HEK293 (cell line): ENCODE measurements around the gene ELMO1.

ENCODE experiments used
- CTCF ChIA-PET: fragments of 350-600 bp; formaldehyde crosslinking; extraction: SDS; loops from one replicate; lab custom pipeline; 2021; ENCODE audit warnings: antibody characterized with exemption; lab: Yijun Ruan, JAX
- POLR2A ChIA-PET: fragments of 300-600 bp; formaldehyde crosslinking; extraction: SDS; loops from one replicate; lab custom pipeline; 2020; ENCODE audit warnings: antibody characterized with exemption, inconsistent platforms; lab: Yijun Ruan, JAX
- H3K27ac ChIP-seq: fragments of 200-500 bp; sonication (Bioruptor generic); 2 replicates; pipeline ENCODE4 v1.5.1; 2014; ENCODE audit warnings: low read depth, low read length, control low read depth, inconsistent platforms; ENCODE audit errors: extremely low read depth
- H3K36me3 ChIP-seq, 2 experiments: fragments of 200-500 bp in 1 of 2; sonication (Bioruptor generic) in 1 of 2; 1 replicate in 1 of 2; 2 replicates in 1 of 2; pipeline ENCODE4 v1.5.1; 2014 to 2017; ENCODE audit warnings: inconsistent platforms in 2 of 2, low read length in 2 of 2; ENCODE audit not compliant: control insufficient read depth in 2 of 2, insufficient read depth in 1 of 2
- H3K4me1 ChIP-seq: fragments of 200-500 bp; sonication (Bioruptor generic); 2 replicates; pipeline ENCODE4 v1.5.1; 2014; ENCODE audit warnings: mild to moderate bottlenecking, low read length, inconsistent platforms; ENCODE audit not compliant: control insufficient read depth, insufficient read depth
- H3K4me3 ChIP-seq: 2 replicates; pipeline ENCODE4 v1.5.1; 2011; ENCODE audit warnings: low read depth, mild to moderate bottlenecking, control low read depth, low read length, moderate library complexity
- H3K9me3 ChIP-seq: fragments of 200-500 bp; sonication (Bioruptor generic); 2 replicates; pipeline ENCODE4 v1.5.1; 2014; ENCODE audit warnings: low read depth, low read length, inconsistent platforms; ENCODE audit not compliant: control insufficient read depth, insufficient read depth
- BCL11B ChIP-seq: fragments of 450-650 bp; formaldehyde crosslinking; IDR thresholded peaks from 2 replicates; pipeline ENCODE4 v1.5.1; 2016; ENCODE audit warnings: low read depth, missing biosample characterization, missing genetic modification characterization
- GLIS2 ChIP-seq: fragments of 450-650 bp; formaldehyde crosslinking; IDR thresholded peaks from 2 replicates; pipeline ENCODE4 v1.5.1; 2016; ENCODE audit warnings: missing biosample characterization, missing genetic modification characterization
- INSM2 ChIP-seq: fragments of 450-650 bp; formaldehyde crosslinking; IDR thresholded peaks from 2 replicates; pipeline ENCODE4 v1.5.1; 2016; ENCODE audit warnings: missing biosample characterization, missing genetic modification characterization
- MYNN ChIP-seq: fragments of 450-650 bp; formaldehyde crosslinking; IDR thresholded peaks from 2 replicates; pipeline ENCODE4 v1.5.1; 2016; ENCODE audit warnings: missing biosample characterization, missing genetic modification characterization, borderline replicate concordance
- PRDM4 ChIP-seq: fragments of 450-650 bp; formaldehyde crosslinking; IDR thresholded peaks from 2 replicates; pipeline ENCODE4 v1.5.1; 2017; ENCODE audit warnings: missing biosample characterization, missing genetic modification characterization
- REST ChIP-seq: fragments of 450-650 bp; formaldehyde crosslinking; IDR thresholded peaks from 2 replicates; pipeline ENCODE4 v1.5.1; 2016; ENCODE audit warnings: missing biosample characterization, missing genetic modification characterization
- SALL2 ChIP-seq: fragments of 450-650 bp; formaldehyde crosslinking; IDR thresholded peaks from 2 replicates; pipeline ENCODE4 v1.5.0; 2017; ENCODE audit warnings: missing biosample characterization, mild to moderate bottlenecking, missing genetic modification characterization, borderline replicate concordance
- TCF7L2 ChIP-seq: IDR thresholded peaks from 2 replicates; pipeline ENCODE4 v1.6.1; 2011; ENCODE audit warnings: low read depth, mild to moderate bottlenecking, inconsistent platforms, low read length, moderate library complexity, borderline replicate concordance
- ZFP3 ChIP-seq: fragments of 450-650 bp; formaldehyde crosslinking; IDR thresholded peaks from 2 replicates; pipeline ENCODE4 v1.5.1; 2016; ENCODE audit warnings: low read depth, missing biosample characterization, missing genetic modification characterization
- ZNF16 ChIP-seq: fragments of 450-650 bp; formaldehyde crosslinking; IDR thresholded peaks from 2 replicates; pipeline ENCODE4 v1.5.1; 2016; ENCODE audit warnings: low read depth, missing biosample characterization, missing genetic modification characterization
- ZNF18 ChIP-seq: fragments of 450-650 bp; formaldehyde crosslinking; IDR thresholded peaks from 2 replicates; pipeline ENCODE4 v1.5.1; 2016; ENCODE audit warnings: missing biosample characterization, missing genetic modification characterization
- ZNF341 ChIP-seq: fragments of 450-650 bp; formaldehyde crosslinking; IDR thresholded peaks from 2 replicates; pipeline ENCODE4; 2016; ENCODE audit warnings: low read depth, missing biosample characterization, missing genetic modification characterization
- ZNF350 ChIP-seq: fragments of 450-650 bp; formaldehyde crosslinking; IDR thresholded peaks from 2 replicates; pipeline ENCODE4 v1.5.0; 2017; ENCODE audit warnings: missing biosample characterization, mild to moderate bottlenecking, missing genetic modification characterization
- ZNF398 ChIP-seq: fragments of 450-650 bp; formaldehyde crosslinking; IDR thresholded peaks from 2 replicates; pipeline ENCODE4 v1.5.1; 2017; ENCODE audit warnings: missing biosample characterization, missing genetic modification characterization
- ZNF404 ChIP-seq: fragments of 450-650 bp; formaldehyde crosslinking; IDR thresholded peaks from 2 replicates; pipeline ENCODE4 v1.5.1; 2017; ENCODE audit warnings: missing biosample characterization, missing genetic modification characterization
- ZNF449 ChIP-seq: fragments of 450-650 bp; formaldehyde crosslinking; IDR thresholded peaks from 2 replicates; pipeline ENCODE4 v1.5.1; 2017; ENCODE audit warnings: missing biosample characterization, mild to moderate bottlenecking, missing genetic modification characterization, moderate library complexity
- ZNF585B ChIP-seq: fragments of 450-650 bp; formaldehyde crosslinking; IDR thresholded peaks from 2 replicates; pipeline ENCODE4 v1.5.1; 2016; ENCODE audit warnings: missing biosample characterization, missing genetic modification characterization
- ZNF629 ChIP-seq: fragments of 450-650 bp; formaldehyde crosslinking; IDR thresholded peaks from 2 replicates; pipeline ENCODE4 v1.5.1; 2017; ENCODE audit warnings: missing biosample characterization, missing genetic modification characterization
- ZNF776 ChIP-seq: fragments of 450-650 bp; formaldehyde crosslinking; IDR thresholded peaks from 2 replicates; pipeline ENCODE4 v1.5.0; 2017; ENCODE audit warnings: missing biosample characterization, missing genetic modification characterization, borderline replicate concordance
- ZSCAN23 ChIP-seq: fragments of 450-650 bp; formaldehyde crosslinking; IDR thresholded peaks from 2 replicates; pipeline ENCODE4 v1.5.1; 2016; ENCODE audit warnings: missing biosample characterization, missing genetic modification characterization

Gene ELMO1

GRCh38 chr7:36896418-36896817, 552.2 kb downstream of the ELMO1 start (continued):
- TF ChIP-seq ZNF16 (tag by site-specific recombination): no peak

- TF ChIP-seq ZNF18 (tag by site-specific recombination): no peak
- TF ChIP-seq ZFP3 (tag by site-specific recombination): no peak
- no peak for TF ChIP-seq SALL2 (tag by site-specific recombination)
- no peak for TF ChIP-seq REST
- TF ChIP-seq GLIS2 (tag by site-specific recombination): no peak
- no peak for TF ChIP-seq ZNF341 (tag by site-specific recombination)
- TF ChIP-seq ZNF585B (tag by site-specific recombination): no peak
- no peak for TF ChIP-seq ZSCAN23
- TF ChIP-seq ZNF404 (tag by site-specific recombination): no peak
- TF ChIP-seq MYNN (tag by site-specific recombination): no peak
- TF ChIP-seq ZNF629 (tag by site-specific recombination): no peak
- no peak for TF ChIP-seq ZNF776 (tag by site-specific recombination)
- no peak for TF ChIP-seq TCF7L2
- TF ChIP-seq ZNF398 (tag by site-specific recombination): no peak
- no peak for TF ChIP-seq BCL11B (tag by site-specific recombination)
- no peak for TF ChIP-seq INSM2 (tag by site-specific recombination)
- no peak for TF ChIP-seq PRDM4
- no peak for TF ChIP-seq ZNF350 (tag by site-specific recombination)
- TF ChIP-seq ZNF449 (tag by site-specific recombination): no peak
- TF ChIP-seq, all 188 proteins: peak for 0
- CTCF ChIA-PET: interaction anchor here (1.1 kb wide), 1 partner anchor 72 kb away, joined by 3 read pairs; no protein-coding TSS in a partner anchor
Observed at GRCh38 chr7:36895192-36895591, 553.5 kb downstream of the ELMO1 start.

More at GRCh38 chr7:36895192-36895591, 553.5 kb downstream of the ELMO1 start:
- Histone ChIP-seq H3K27ac (no peak overlapping the region), H3K36me3 (no peaks in the 10 kb centered on the region), H3K4me3 (no peak overlapping the region), H3K4me1 (no peaks in the 10 kb centered on the region), H3K9me3 (no peaks in the 10 kb centered on the region)
- POLR2A ChIA-PET: no interaction called here
